ENCODE measurements around the gene PRR29. TPM values are rescaled to one million over a fixed set of nuclear protein-coding genes. Genes with fewer than 3 reads are reported as not detected.

Gene PRR29
- 0.30 and 0.32 TPM in 2 replicates for total RNA-seq

DNA sequence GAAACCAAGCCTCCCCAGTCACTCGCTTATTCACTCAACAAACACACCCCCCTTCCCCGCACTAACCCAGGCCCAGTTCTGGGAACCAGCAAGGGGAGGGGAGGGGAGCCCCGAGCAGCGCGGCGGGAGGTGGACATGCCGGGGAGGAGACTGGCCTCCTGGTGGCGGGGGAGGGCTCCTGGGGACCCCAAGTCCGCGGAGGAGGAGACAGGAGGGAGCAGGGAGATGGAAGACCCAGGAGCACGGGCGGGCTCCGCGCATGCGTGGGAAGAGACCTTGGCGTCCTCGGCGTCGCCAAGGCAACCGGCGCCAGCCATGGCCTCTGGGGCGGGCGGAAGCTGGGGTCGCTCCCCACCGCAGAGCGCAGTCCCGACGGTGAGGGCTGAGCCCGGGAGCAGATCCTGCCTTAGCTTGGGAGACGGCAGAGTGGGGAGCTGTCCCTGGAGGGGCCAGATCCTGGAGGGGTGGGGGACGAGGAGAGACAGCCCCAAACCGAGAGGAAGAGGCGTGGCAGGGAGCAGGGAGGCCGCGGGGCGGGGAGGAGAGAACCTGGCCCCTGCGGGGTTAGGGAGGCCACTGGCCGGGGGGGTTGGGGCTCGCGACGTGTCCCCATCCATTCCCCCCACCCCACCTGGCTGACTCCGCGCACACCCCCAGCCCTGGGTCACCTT is at the start of gene PRR29:
PRR29 (plus strand) TSS at position 302 of the 671 bp plus-strand sequence; CDS start at position 316, 14 bp downstream.

DNA sequence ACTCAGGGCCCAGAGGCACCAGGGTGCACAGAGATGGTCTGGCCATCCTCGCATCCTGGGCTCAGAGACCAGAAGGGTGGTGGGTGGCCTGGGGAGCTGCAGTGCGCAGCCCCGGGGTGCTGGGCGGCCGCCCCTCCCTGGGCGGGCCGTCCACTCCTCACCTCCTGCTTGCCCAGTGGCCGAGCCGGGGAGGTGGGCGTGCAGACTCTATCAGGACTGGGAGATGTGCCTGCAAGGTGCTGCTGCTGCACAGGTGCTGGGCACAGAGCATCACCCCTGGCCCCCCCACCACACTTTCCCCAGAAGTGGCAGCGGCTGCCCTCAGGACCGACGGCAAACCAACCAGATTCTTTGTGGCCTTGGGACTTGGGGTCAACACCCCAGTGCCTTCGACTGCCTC is 25.4 kb upstream of the PRR29 start, which contains the start of gene SCN4A:
SCN4A (minus strand) TSS at position 123 of the 400 bp plus-strand sequence; CDS start at position 46, 77 bp downstream.

DNA sequence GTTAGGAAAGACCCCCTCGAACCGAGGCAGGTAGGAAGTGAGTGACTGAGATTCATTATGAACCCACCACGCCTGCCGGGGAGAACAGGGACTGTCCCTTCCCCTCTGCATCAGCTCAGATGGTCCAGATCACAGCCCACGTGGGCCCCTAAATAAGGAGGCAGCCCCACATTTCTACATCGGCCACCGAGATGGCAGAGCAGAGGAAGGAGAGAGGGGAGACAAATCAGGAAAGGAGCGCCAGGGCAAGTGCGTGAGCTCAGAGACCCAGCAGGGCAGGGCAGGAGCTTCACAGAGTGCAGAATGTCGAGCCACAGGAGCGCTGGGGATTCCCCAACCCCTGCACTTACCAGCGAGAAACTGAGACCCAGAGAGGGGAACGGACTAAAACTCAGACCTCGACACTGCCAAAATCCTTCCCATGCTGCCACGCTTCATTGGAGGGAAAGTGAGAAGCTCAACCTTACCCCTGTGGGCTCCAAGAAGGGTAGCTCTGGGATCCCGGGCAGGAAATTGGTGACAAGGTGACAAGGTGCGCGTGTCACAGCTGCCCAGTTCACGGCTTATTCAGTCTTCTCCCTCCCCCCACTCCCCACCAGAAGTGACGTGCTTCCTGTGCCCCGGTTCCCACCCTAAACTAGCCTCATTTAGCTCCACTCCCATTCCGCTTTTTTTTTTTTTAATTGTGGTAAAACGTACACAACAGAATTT is 22.1 kb downstream of the PRR29 start, which contains the start of gene ICAM2:
ICAM2 (minus strand) TSS at position 578 of the 711 bp plus-strand sequence. CDS start 13,942 bp downstream, outside the sequence.

Other genes starting within 250 kb of the PRR29 start
- 86.4 and 114 TPM in 2 replicates for gene CCDC47, start 224.8 kb upstream of the PRR29 start, total RNA-seq
- 64.6 and 65.4 TPM in 2 replicates for gene DDX42, start 224.2 kb upstream of the PRR29 start, total RNA-seq
- 94.2 and 101 TPM in 2 replicates for gene PSMC5, start 170.9 kb upstream of the PRR29 start, total RNA-seq
- gene FTSJ3, start 170.7 kb upstream of the PRR29 start, total RNA-seq = 60.3 and 94.8 TPM in 2 replicates
- gene SMARCD2, start 155.7 kb upstream of the PRR29 start, total RNA-seq = 64.1 and 83.2 TPM in 2 replicates
- gene CSH2, start 124.7 kb upstream of the PRR29 start, total RNA-seq = not detected in 2 replicates
- gene GH2, start 116.4 kb upstream of the PRR29 start, total RNA-seq = not detected in 2 replicates
- not detected in 2 replicates for gene CSH1, start 101.8 kb upstream of the PRR29 start, total RNA-seq
- not detected in 2 replicates for gene CSHL1, start 87.1 kb upstream of the PRR29 start, total RNA-seq
- gene GH1, start 79.5 kb upstream of the PRR29 start, total RNA-seq = not detected in 2 replicates
- 0.65 and 2.0 TPM in 2 replicates for gene CD79B, start 66.0 kb upstream of the PRR29 start, total RNA-seq
- under 0.01 TPM in 1 of 2 replicates, not detected in the other for gene SCN4A, start 25.4 kb upstream of the PRR29 start, total RNA-seq
- 743 and 963 TPM in 2 replicates for gene ICAM2, start 22.3 kb downstream of the PRR29 start, total RNA-seq
- 10.1 and 12.5 TPM in 2 replicates for gene ERN1, start 131.8 kb downstream of the PRR29 start, total RNA-seq